ENCODE data around the gene TTC21B.

GRCh38 chr2:165899311-165899710 lies 54.3 kb downstream of the TTC21B start:
- no peak for TF ChIP-seq POLR2AphosphoS5 (IDR thresholded peaks at IDR 0.05; ENCODE audit: low read depth, low read length)
- no peak for TF ChIP-seq POLR2A (IDR thresholded peaks at IDR 0.05; ENCODE audit: low read depth, low read length)
- no peak for TF ChIP-seq TAF1 (IDR thresholded peaks at IDR 0.05; ENCODE audit: borderline replicate concordance, low read depth, low read length)

All from GM12892 (cell line).